Mononuclear cell (primary cell): ENCODE results near the gene NOL9. TPM values are rescaled to one million over a fixed set of nuclear protein-coding genes. Genes with fewer than 3 reads are reported as not detected.

Source experiments
- H3K27me3 ChIP-seq: 2 replicates; pipeline ENCODE4 v1.6.0; 2011; ENCODE audit warnings: low read length, control low read depth; ENCODE audit not compliant: insufficient read depth
- H3K4me1 ChIP-seq: 2 replicates; pipeline ENCODE4 v1.5.1; 2011; ENCODE audit warnings: mild to moderate bottlenecking, low read length, control low read depth; ENCODE audit not compliant: insufficient read depth
- H3K4me3 ChIP-seq: 2 replicates; pipeline ENCODE4 v1.5.1; 2011; ENCODE audit warnings: mild to moderate bottlenecking, low read length, moderate library complexity
- H3K9me3 ChIP-seq: 2 replicates; pipeline ENCODE4 v1.5.1; 2011; ENCODE audit warnings: low read depth, mild to moderate bottlenecking, control low read depth, low read length
- total RNA-seq: library from RNA; depleted of rRNA; stranded (reverse); fragments of >200 nt; gene quantifications from one replicate; pipeline ENCODE4 v1.2.3, GENCODE V29; 2012

NOL9 gene
- total RNA-seq, 1 donor = 73.4 TPM

GRCh38 chr1:6473974-6474814, 80.1 kb downstream of the NOL9 start:
- Histone ChIP-seq H3K4me1 (peaks cover 4% of the 10 kb centered on the region), H3K27me3 (no peaks in the 10 kb centered on the region), H3K4me3 (no peak overlapping the region), H3K9me3 (no peaks in the 10 kb centered on the region)

GRCh38 chr1:6473156-6473555, 81.2 kb downstream of the NOL9 start:
- H3K4me3 ChIP-seq = no peak overlapping the region
- H3K4me1 ChIP-seq = peaks cover 4% of the 10 kb centered on the region
- no peaks in the 10 kb centered on the region for H3K27me3 ChIP-seq
- H3K9me3 ChIP-seq = no peaks in the 10 kb centered on the region

- H3K27me3 ChIP-seq = no peaks in the 10 kb centered on the region
- H3K4me3 ChIP-seq = no peak overlapping the region
- peaks cover 4% of the 10 kb centered on the region for H3K4me1 ChIP-seq
- H3K9me3 ChIP-seq = no peaks in the 10 kb centered on the region
Measured at GRCh38 chr1:6472391-6472790, 81.9 kb downstream of the NOL9 start.

GRCh38 chr1:6471970-6472368, 82.3 kb downstream of the NOL9 start:
- peaks cover 4% of the 10 kb centered on the region for H3K4me1 ChIP-seq
- no peaks in the 10 kb centered on the region for H3K27me3 ChIP-seq
- no peak overlapping the region for H3K4me3 ChIP-seq
- no peaks in the 10 kb centered on the region for H3K9me3 ChIP-seq

Other genes starting within 250 kb of the NOL9 start
- 2.1 TPM for gene ACOT7, start 160.7 kb downstream of the NOL9 start, total RNA-seq
- not detected for gene HES2, start 134.6 kb downstream of the NOL9 start, total RNA-seq
- gene ESPN, start 129.7 kb downstream of the NOL9 start, total RNA-seq = 0.52 TPM
- 60.7 TPM for gene TNFRSF25, start 88.3 kb downstream of the NOL9 start, total RNA-seq
- 2.1 TPM for gene PLEKHG5, start 62.8 kb downstream of the NOL9 start, total RNA-seq
- 0.10 TPM for gene TAS1R1, start 794 bp upstream of the NOL9 start, total RNA-seq
- 13.1 TPM for gene ZBTB48, start 25.5 kb upstream of the NOL9 start, total RNA-seq
- 57.4 TPM for gene KLHL21, start 48.4 kb upstream of the NOL9 start, total RNA-seq
- 4.7 TPM for gene PHF13, start 59.2 kb upstream of the NOL9 start, total RNA-seq
- gene THAP3, start 70.4 kb upstream of the NOL9 start, total RNA-seq = 7.6 TPM
- gene DNAJC11, start 147.3 kb upstream of the NOL9 start, total RNA-seq = 17.3 TPM
- gene CAMTA1, start 230.9 kb upstream of the NOL9 start, total RNA-seq = 71.6 TPM